A549 (cell line): ENCODE results near the gene TDRD3.

Experiments
- CEBPB ChIP-seq, 2 experiments: fragments of >200 bp in 1 of 2; sonication (Bioruptor Twin) in 1 of 2; formaldehyde crosslinking in 1 of 2; IDR thresholded peaks; 2 replicates each; pipeline ENCODE4 v1.6.1; 2012 to 2016
- CHD2 ChIP-seq: fragments of 150-350 bp; IDR thresholded peaks from 2 replicates; pipeline ENCODE4 v1.6.1; 2014; ENCODE audit warnings: low read length; ENCODE audit not compliant: partially characterized antibody
- CTCF ChIP-seq: fragments of >200 bp; sonication (Bioruptor Twin); formaldehyde crosslinking; IDR thresholded peaks from 3 replicates; pipeline ENCODE4 v1.5.1; 2016
- GATA3 ChIP-seq: IDR thresholded peaks from 2 replicates; pipeline ENCODE4 v1.6.1; 2012; ENCODE audit warnings: borderline replicate concordance
- JUN ChIP-seq, 2 experiments: fragments of >200 bp; sonication (Bioruptor Twin); formaldehyde crosslinking; IDR thresholded peaks; 2 replicates in 1 of 2; 3 replicates in 1 of 2; pipeline ENCODE4 v1.6.1; 2016 to 2017
- KDM5A ChIP-seq: fragments of 200-600 bp; sonication (generic); IDR thresholded peaks from 2 replicates; pipeline ENCODE4 v1.6.1; 2016; ENCODE audit warnings: antibody characterized with exemption, mild to moderate bottlenecking
- MAFK ChIP-seq: fragments of 450-650 bp; IDR thresholded peaks from 2 replicates; pipeline ENCODE4 v1.6.1; 2014; ENCODE audit not compliant: partially characterized antibody
- MAZ ChIP-seq: fragments of 150-350 bp; IDR thresholded peaks from 2 replicates; pipeline ENCODE4 v1.6.1; 2014; ENCODE audit warnings: antibody characterized with exemption, low read depth, low read length, borderline replicate concordance

- TF ChIP-seq CTCF (peak; percentile 41), MAFK (no peak), MAZ (no peak), CEBPB (IDR thresholded peaks at IDR 0.05) (no peak), GATA3 (no peak), KDM5A (no peak), JUN (IDR thresholded peaks at IDR 0.05) (no peak), CHD2 (no peak)
Measured at GRCh38 chr13:60448907-60449510, 52.0 kb downstream of the TDRD3 start.
